Measurements from ENCODE around the gene PTCH2.

PTCH2 gene

GRCh38 chr1:44806704-44807363 lies 36.2 kb downstream of the PTCH2 start, which contains the start of gene DYNLT4:
Gene DYNLT4, minus strand, starts transcription at chr1:44807351. Its CDS starts 683 bp downstream, at chr1:44806668.
- no peak for TF ChIP-seq CTCF (IDR thresholded peaks at IDR 0.05; ENCODE audit: low read depth, low read length)
- Histone ChIP-seq H3K27ac (peak within 1 kb of the TSS; percentile 66), H3K9me3 (ENCODE audit: severe bottlenecking) (no peaks in the 10 kb centered on the region), H3K27me3 (ENCODE audit: insufficient read depth, low read depth, severe bottlenecking) (no peaks in the 10 kb centered on the region), H3K36me3 (peaks cover 55% of the 10 kb centered on the region), H3K4me3 (ENCODE audit: low read depth, low read length) (no peak within 1 kb of the TSS)
- DNase-seq = no peak

GRCh38 chr1:44806025-44806703 lies 36.9 kb downstream of the PTCH2 start:
- H3K27ac ChIP-seq = no peak overlapping the region
- H3K9me3 ChIP-seq (ENCODE audit: severe bottlenecking) = no peaks in the 10 kb centered on the region
- H3K4me3 ChIP-seq (ENCODE audit: low read depth, low read length) = no peak overlapping the region
- no peak for TF ChIP-seq CTCF (IDR thresholded peaks at IDR 0.05; ENCODE audit: low read depth, low read length)
- no peaks in the 10 kb centered on the region for H3K27me3 ChIP-seq (ENCODE audit: insufficient read depth, low read depth, severe bottlenecking)
- DNase-seq = no peak
- peaks cover 55% of the 10 kb centered on the region for H3K36me3 ChIP-seq

- Histone ChIP-seq H3K9me3 (ENCODE audit: severe bottlenecking) (no peaks in the 10 kb centered on the region), H3K27me3 (ENCODE audit: insufficient read depth, low read depth, severe bottlenecking) (no peaks in the 10 kb centered on the region), H3K27ac (no peak overlapping the region), H3K36me3 (peaks cover 55% of the 10 kb centered on the region), H3K4me3 (ENCODE audit: low read depth, low read length) (no peak overlapping the region)
- no peak for DNase-seq
- TF ChIP-seq CTCF (IDR thresholded peaks at IDR 0.05; ENCODE audit: low read depth, low read length) = no peak
Observed at GRCh38 chr1:44805311-44806024, 37.6 kb downstream of the PTCH2 start.

GRCh38 chr1:44803312-44804095 lies 39.5 kb downstream of the PTCH2 start:
- Histone ChIP-seq H3K27me3 (ENCODE audit: insufficient read depth, low read depth, severe bottlenecking) (no peaks in the 10 kb centered on the region), H3K9me3 (ENCODE audit: severe bottlenecking) (no peaks in the 10 kb centered on the region), H3K27ac (peak overlapping the region; percentile 72; the same call in 1 of the 2 replicates), H3K36me3 (peaks cover 53% of the 10 kb centered on the region), H3K4me3 (ENCODE audit: low read depth, low read length) (no peak overlapping the region)
- no peak for TF ChIP-seq CTCF (IDR thresholded peaks at IDR 0.05; ENCODE audit: low read depth, low read length)
- DNase-seq = no peak

- no peak for DNase-seq
- peaks cover 53% of the 10 kb centered on the region for H3K36me3 ChIP-seq
- H3K27ac ChIP-seq = peak overlapping the region; percentile 72
- no peaks in the 10 kb centered on the region for H3K27me3 ChIP-seq (ENCODE audit: insufficient read depth, low read depth, severe bottlenecking)
- no peak for TF ChIP-seq CTCF (IDR thresholded peaks at IDR 0.05; ENCODE audit: low read depth, low read length)
- no peaks in the 10 kb centered on the region for H3K9me3 ChIP-seq (ENCODE audit: severe bottlenecking)
- no peak overlapping the region for H3K4me3 ChIP-seq (ENCODE audit: low read depth, low read length)
Observed at GRCh38 chr1:44803062-44803311, 40.1 kb downstream of the PTCH2 start.
